Activated naive CD4-positive, alpha-beta T cell treated with anti-CD3 and anti-CD28 coated beads, Interleukin-2, amount 10 ng/mL, durations not matched to agents 7 days and 5 days (primary cell): ENCODE measurements around the gene KASH5.
A peak's percentile ranks its signal among the peaks of the same experiment; 100 is the strongest.

Experiments
- CTCF ChIA-PET: fragments of 350-600 bp; sonication (Branson Sonifier 250); formaldehyde crosslinking; loops from one replicate; lab custom pipeline; 2021; ENCODE audit warnings: antibody characterized with exemption; lab: Charles Lee
- DNase-seq: peaks from one replicate; pipeline ENCODE4 v3.0.0-alpha.2; 2020
- H3K27ac Mint-ChIP-seq: one replicate; pipeline ENCODE4 v1.8.0; 2021; ENCODE audit warnings: mild to moderate bottlenecking, moderate library complexity, mixed read lengths
- H3K27me3 Mint-ChIP-seq: one replicate; pipeline ENCODE4 v1.8.0; 2021; ENCODE audit warnings: mild to moderate bottlenecking, mixed read lengths
- H3K36me3 Mint-ChIP-seq: one replicate; pipeline ENCODE4 v1.8.0; 2021; ENCODE audit warnings: mixed read lengths
- H3K4me1 Mint-ChIP-seq: one replicate; pipeline ENCODE4 v1.8.0; 2021; ENCODE audit warnings: mixed read lengths
- H3K4me3 Mint-ChIP-seq: one replicate; pipeline ENCODE4 v1.8.0; 2021; ENCODE audit warnings: mild to moderate bottlenecking, moderate library complexity, mixed read lengths
- H3K9me3 Mint-ChIP-seq: one replicate; pipeline ENCODE4 v1.8.0; 2021; ENCODE audit warnings: mixed read lengths

KASH5 gene

DNA sequence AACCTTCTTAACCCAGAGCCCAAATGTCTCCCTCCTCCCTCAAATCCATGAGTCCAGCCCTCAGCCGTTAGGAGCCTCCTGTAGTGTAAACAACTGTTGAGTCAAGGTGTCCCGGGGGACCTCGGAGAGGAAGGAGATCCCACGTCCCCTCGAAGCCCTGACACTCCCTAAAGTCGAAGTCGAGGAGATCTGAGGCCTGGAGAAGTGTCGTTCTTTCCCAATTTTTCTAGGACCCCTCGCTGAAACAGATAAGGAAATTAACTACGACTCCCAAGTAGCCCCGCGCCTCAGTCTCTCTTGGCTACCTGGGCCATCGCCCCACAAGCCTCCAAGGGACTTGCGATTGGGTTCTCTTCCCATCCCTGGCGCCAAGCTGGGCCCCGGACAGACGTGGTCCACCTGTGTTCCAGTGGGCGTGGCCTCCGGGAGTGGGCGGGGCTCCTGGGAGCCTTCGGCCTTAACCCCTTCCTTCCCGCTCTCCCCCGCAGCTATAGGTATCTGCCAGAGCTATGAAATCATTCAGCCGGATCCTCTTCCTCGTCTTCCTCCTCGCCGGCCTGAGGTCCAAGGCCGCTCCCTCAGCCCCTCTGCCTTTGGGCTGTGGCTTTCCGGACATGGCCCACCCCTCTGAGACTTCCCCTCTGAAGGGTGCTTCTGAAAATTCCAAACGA, 38.0 kb downstream of the KASH5 start:
- peaks cover 80% of the 10 kb centered on the region for H3K4me1 Mint-ChIP-seq
- peak; percentile 50 for DNase-seq
- H3K27me3 Mint-ChIP-seq: peaks cover 100% of the 10 kb centered on the region
- no peaks in the 10 kb centered on the region for H3K9me3 Mint-ChIP-seq
- H3K36me3 Mint-ChIP-seq: no peaks in the 10 kb centered on the region
- no peak overlapping the region for H3K4me3 Mint-ChIP-seq
- no peak overlapping the region for H3K27ac Mint-ChIP-seq
- CTCF ChIA-PET: interaction anchor here (1.0 to 2.4 kb wide), 4 partner anchors 9 to 34 kb away, joined by 3 to 9 read pairs (median 4); no protein-coding TSS in a partner anchor

DNA sequence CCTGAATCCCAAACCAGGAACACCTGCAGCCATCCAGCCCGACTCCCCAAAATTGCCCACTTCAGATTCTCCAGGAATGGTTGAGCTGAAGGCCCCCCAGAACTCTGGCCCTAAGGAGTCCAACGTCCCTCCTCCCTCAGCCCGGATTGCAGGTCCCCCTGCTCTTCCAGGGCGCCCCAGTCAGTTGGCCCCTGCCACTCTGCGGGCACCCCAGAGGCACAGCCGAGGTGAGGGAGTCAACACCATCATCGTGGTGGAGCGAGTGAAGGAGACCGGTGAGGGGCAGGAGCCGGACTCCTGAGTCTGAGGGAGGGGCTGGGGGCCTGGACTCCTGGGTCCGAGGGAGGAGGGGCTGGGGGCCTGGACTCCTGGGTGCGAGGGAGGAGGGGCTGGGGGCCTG, 39.3 kb downstream of the KASH5 start:
- H3K27ac Mint-ChIP-seq: no peak overlapping the region
- peak overlapping the region; percentile 14 for H3K4me3 Mint-ChIP-seq
- peaks cover 100% of the 10 kb centered on the region for H3K27me3 Mint-ChIP-seq
- peaks cover 2% of the 10 kb centered on the region for H3K36me3 Mint-ChIP-seq
- H3K9me3 Mint-ChIP-seq: no peaks in the 10 kb centered on the region
- CTCF ChIA-PET: interaction anchor here (0.9 to 2.4 kb wide), 2 partner anchors 15 to 35 kb away, joined by 4 to 9 read pairs; no protein-coding TSS in a partner anchor
- peaks cover 75% of the 10 kb centered on the region for H3K4me1 Mint-ChIP-seq
- DNase-seq: no peak

DNA sequence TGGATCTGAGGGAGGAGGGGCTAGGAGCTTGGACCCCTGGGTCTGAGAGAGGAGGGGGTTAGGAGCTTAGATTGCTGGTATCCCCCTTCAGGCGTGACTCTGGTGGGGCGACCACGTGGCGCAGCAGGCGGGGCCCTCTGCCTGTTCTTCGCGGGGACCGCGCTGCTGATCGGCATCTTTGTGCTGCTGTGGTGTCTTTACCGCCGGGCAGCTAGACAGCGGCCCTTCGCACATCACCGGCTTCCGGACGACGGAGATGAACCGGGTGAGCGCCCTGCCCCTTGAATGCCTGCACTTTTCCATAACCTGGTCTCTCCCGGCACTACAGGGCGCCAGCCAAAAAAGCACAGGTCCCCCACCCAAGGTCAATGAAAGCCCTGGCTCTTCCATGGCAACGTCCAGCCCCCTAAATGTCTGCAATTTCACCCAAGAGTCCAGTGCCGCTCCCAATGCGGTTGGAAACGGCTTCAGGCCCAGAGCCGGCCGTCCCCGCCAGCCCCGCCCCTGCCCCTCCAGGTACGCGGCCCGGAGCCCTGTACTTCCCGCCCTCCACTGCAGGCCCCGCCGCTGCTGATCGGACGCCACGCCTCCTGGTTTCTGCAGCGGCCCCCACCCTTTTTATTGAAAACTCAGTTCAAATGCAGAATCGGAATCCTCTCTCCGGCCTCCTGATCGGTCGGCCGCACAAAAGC, 40.0 kb downstream of the KASH5 start:
- H3K36me3 Mint-ChIP-seq: peaks cover 2% of the 10 kb centered on the region
- H3K4me1 Mint-ChIP-seq: peaks cover 73% of the 10 kb centered on the region
- no peaks in the 10 kb centered on the region for H3K9me3 Mint-ChIP-seq
- CTCF ChIA-PET: interaction anchor here (2.4 kb wide), 1 partner anchor 36 kb away, joined by 9 read pairs; no protein-coding TSS in a partner anchor
- DNase-seq: peak; percentile 61
- no peak overlapping the region for H3K27ac Mint-ChIP-seq
- peaks cover 100% of the 10 kb centered on the region for H3K27me3 Mint-ChIP-seq
- H3K4me3 Mint-ChIP-seq: no peak overlapping the region

DNA sequence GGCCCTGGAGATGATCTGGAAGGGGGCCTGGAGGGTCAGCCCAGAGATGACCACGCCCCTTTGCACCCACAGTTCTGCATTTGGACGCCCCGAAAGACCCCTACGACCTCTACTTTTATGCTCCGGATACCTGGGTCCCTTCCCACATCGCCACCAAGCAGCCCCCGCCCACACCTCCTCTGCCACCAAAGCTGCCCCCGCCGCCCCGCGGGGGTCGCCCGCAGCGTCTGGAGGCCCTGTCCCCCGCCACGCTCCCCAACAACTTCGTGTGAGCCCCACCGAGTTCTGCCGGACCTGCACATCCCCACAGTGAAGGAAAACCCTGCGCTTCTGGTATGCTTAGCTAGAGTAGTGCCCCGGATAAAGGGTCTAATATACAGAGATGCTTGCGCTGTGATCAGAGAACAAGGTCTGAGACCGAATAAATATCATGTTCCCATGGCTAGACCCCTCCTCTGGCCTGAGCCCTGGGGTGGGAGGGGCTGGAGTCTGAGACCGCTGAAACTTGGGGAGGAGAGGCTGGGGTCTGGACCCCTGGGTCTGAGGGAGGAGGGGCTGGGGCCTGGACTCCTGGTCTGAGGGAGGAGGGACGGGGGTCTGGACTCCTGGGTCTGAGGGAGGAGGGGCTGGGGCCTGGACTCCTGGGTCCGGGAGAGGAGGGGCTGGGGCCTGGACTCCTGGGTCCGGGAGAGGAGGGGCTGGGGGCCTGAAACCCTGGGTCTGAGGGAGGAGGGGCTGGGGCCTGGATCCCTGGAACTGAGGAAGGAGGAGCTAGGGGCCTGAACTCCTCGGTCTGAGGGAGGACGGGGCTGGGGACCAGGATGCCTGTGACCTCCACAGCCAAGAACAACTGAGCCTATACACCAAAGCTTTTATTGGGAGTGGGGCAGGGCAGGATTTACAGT, 40.8 kb downstream of the KASH5 start:
- DNase-seq: no peak
- Mint-ChIP-seq H3K9me3 (no peaks in the 10 kb centered on the region), H3K4me1 (peaks cover 71% of the 10 kb centered on the region), H3K27ac (no peak overlapping the region), H3K36me3 (peaks cover 2% of the 10 kb centered on the region), H3K4me3 (no peak overlapping the region), H3K27me3 (peaks cover 100% of the 10 kb centered on the region)
- CTCF ChIA-PET: interaction anchor here (1.2 to 2.4 kb wide), 5 partner anchors 10 to 37 kb away, joined by 3 to 10 read pairs (median 4); no protein-coding TSS in a partner anchor

DNA sequence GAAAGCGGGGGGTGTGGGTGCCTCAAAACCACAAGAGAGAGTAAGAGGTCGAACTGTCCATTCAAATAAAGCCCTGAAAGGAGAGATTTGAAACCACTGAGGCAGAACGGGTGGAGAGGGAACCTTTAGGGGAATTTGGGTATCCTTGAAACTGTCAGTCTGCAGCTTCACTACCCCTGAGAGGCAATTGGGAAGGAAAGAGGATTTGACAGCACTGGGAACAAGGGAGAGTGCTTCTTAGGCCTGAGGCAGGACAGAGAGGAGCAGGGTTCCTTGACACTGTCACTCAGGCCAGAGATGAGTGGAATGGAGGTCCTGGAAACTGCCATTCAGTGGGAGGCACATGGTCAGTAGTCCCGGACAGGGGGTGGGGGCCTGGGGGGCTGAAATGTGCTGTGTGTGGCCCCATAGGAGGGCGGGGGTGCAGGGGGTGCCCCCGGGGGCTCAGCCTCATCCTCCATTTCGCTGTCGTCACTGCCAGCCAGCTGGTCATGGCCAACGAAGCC, 42.2 kb downstream of the KASH5 start:
- Mint-ChIP-seq H3K4me1 (peaks cover 56% of the 10 kb centered on the region), H3K9me3 (no peaks in the 10 kb centered on the region), H3K4me3 (no peak overlapping the region), H3K27ac (no peak overlapping the region), H3K27me3 (peaks cover 100% of the 10 kb centered on the region), H3K36me3 (peaks cover 2% of the 10 kb centered on the region)
- CTCF ChIA-PET: interaction anchor here (0.8 to 1.8 kb wide), 5 partner anchors 12 to 38 kb away, joined by 3 to 10 read pairs (median 3); no protein-coding TSS in a partner anchor
- no peak for DNase-seq

DNA sequence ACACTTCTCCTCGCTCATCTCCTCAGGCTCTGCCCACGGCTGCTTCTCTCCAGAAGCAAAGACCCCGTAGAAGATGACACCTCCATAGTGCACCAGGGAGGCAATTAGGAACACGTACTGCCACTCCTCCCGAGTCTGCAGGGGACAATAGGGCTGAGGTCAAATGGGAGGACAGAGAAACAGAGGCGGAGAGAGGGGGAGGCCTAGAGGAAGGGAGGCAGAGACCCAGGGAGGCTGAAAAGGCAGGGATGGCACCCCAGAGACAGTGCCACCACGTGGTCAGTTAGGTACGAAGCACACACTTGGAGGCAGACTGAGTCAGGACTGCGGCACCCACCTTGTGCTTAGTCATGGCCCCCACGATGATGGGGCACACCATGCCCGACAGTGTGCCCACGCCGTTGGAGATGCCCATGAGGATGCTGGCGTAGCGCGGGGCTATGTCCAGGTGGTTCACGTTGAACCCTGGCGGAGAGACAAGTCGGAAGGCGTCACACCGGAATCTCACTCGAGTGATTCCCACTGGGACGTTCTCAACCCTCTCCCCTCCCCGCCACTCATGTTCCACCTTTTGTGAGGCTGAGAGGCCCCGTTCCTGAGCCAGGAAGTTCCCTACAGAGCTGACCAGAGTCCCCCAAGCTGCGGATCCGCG, 42.8 kb downstream of the KASH5 start:
- H3K27me3 Mint-ChIP-seq: peaks cover 100% of the 10 kb centered on the region
- H3K9me3 Mint-ChIP-seq: no peaks in the 10 kb centered on the region
- H3K4me3 Mint-ChIP-seq: no peak overlapping the region
- H3K27ac Mint-ChIP-seq: peak overlapping the region; percentile 25
- CTCF ChIA-PET: interaction anchor here (1.1 to 1.8 kb wide), 5 partner anchors 9 to 39 kb away, joined by 3 to 10 read pairs (median 3); no protein-coding TSS in a partner anchor
- peaks cover 2% of the 10 kb centered on the region for H3K36me3 Mint-ChIP-seq
- peaks cover 54% of the 10 kb centered on the region for H3K4me1 Mint-ChIP-seq
- peak; percentile 57 for DNase-seq

DNA sequence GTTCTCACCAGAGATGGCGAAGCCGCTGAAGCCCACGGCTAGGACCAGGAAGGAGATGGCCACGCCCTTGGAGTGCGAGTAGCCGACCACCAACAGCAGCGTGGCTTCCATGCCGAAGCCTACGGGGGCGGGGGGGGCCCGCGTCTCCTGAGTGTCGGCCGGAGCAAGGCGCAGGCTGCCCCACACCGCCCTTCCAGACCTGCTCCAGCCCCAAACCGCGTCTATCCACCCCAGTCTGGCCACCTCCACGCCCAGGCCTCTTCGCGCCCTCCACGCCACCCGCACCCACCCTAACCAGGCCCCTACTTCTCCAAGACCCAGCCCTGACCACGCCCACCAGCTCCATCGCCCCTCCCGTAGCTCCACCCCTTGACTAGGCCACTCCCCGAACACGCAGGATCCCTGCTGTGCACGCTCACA, 43.3 kb downstream of the KASH5 start:
- Mint-ChIP-seq H3K36me3 (peaks cover 2% of the 10 kb centered on the region), H3K27me3 (peaks cover 100% of the 10 kb centered on the region), H3K4me3 (no peak overlapping the region), H3K4me1 (peaks cover 54% of the 10 kb centered on the region), H3K27ac (no peak overlapping the region), H3K9me3 (no peaks in the 10 kb centered on the region)
- CTCF ChIA-PET: interaction anchor here (0.6 to 1.7 kb wide), 3 partner anchors 9 to 1117 kb away, joined by 3 to 4 read pairs (median 3); no protein-coding TSS in a partner anchor
- peak; percentile 54 for DNase-seq

DNA sequence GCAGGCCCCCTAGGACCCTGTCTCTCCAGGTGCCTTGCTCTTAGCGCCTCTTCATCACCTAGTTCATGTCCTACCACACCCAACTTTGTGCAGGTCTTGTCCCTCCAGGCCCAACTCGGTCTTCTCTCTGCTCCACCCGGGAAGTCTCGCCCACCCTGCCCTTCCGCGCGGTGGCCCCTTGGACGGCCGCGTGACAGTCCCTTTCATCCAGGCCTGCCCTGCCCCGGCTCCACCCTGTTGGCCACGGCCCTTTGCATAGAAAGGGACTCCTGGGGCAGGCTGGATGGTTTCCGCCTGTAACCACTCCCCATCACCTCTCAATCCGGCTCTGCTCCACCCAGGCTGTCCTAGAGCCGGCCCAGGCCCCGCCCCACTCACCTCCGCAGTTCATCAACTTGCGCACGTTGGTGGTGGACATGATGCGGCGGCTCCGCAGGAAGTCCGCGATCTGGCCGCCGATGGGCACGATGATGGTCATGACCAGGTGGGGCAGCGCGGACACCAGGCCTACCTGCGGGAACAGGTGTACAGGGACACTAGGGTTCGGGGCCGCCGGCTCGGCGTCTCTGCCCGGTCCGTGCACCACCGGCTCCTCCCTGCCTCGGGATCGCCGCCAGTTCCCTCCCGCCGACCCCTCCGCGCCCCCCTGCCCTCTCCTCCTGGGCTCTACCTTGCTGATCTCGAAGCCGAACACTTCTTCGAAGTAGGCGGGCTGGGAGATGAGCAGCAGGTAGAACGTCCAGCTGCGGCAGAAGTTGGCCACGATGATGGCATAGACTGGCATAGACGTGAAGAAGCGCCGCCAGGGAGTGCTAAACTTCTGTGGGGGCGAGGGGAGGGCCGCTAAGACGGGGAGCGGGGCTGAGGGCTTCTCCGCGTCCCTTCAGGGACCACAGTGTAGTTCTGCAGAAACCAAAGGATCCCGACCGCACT, 44.4 kb downstream of the KASH5 start:
- Mint-ChIP-seq H3K27me3 (peaks cover 100% of the 10 kb centered on the region), H3K27ac (no peak overlapping the region), H3K4me1 (peaks cover 47% of the 10 kb centered on the region), H3K9me3 (no peaks in the 10 kb centered on the region), H3K4me3 (peak overlapping the region; percentile 12), H3K36me3 (peaks cover 2% of the 10 kb centered on the region)
- CTCF ChIA-PET: interaction anchor here (0.6 to 1.7 kb wide), 4 partner anchors 10 to 1118 kb away, joined by 3 to 4 read pairs (median 4); no protein-coding TSS in a partner anchor
- DNase-seq: peak; percentile 71

DNA sequence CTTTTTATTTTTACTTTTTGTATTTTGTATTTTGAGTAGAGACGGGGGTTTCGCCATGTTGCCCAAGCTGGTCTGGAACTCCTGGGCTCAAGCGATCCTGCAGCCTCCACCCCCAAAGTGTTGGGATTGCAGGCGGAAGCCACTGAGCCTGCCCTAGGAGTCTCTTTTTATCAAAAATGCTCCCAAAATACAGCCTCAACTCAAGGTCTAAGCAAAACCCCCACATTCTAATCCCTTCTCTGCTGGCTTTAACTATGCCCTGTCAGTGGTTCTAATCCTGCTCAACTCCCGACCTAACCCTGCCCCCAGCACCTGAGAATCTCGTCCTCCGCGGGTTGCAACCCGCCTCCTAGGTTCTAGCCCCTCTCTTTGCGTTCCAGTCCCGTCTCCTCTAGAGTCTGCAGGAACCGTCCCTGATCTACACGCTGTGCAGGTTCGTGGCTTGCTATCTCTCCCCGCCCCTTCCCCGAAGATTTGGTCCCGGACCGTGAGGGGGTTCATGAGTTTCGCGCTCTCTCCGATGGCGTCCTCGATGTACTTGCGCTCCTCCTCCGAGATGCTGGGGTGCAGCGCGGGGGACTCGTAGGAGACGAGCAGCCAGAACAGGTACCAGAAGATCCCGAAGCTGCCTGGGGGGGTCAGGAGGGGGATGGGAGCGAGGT, 45.3 kb downstream of the KASH5 start:
- no peak for DNase-seq
- Mint-ChIP-seq H3K4me1 (peaks cover 40% of the 10 kb centered on the region), H3K36me3 (peaks cover 2% of the 10 kb centered on the region), H3K27me3 (peaks cover 100% of the 10 kb centered on the region), H3K27ac (peak overlapping the region; percentile 75), H3K9me3 (no peaks in the 10 kb centered on the region), H3K4me3 (no peak overlapping the region)
- CTCF ChIA-PET: no interaction called here

DNA sequence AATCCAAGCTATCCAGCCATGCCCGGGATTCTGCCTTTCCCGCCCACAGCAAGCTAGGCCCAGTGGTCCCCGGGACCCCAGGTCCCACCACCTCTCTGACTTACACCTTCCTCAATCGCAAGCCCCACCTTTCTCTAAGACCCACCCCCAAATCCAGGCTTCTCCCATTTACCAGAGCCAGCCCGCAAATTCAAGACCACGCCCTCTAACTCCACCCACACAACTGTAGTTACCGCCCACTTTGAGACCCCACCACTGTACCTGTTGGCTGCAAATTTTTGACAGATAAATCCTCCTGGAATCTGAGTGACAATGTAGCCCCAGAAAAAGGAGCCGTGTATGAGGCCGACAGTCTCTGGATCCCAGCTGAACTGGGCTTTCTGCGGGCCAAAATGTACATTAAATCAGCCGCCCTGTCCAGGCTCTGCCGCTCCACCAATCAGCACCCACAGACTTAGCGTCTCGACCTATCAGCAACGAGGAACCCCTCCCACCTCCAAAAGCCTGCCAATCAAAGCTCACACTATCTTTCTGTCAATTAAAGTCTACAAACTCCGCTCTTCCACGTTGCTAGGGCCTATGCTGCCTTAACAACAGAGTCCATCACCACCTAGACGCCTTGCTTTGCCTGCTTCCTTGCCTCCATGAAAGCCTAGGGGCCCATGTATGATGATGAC, 47.0 kb downstream of the KASH5 start:
- H3K36me3 Mint-ChIP-seq: peaks cover 2% of the 10 kb centered on the region
- H3K27me3 Mint-ChIP-seq: peaks cover 100% of the 10 kb centered on the region
- H3K9me3 Mint-ChIP-seq: no peaks in the 10 kb centered on the region
- no peak for DNase-seq
- no peak overlapping the region for H3K4me3 Mint-ChIP-seq
- CTCF ChIA-PET: interaction anchor here (0.9 to 1.2 kb wide), 2 partner anchors 10 to 15 kb away, joined by 3 to 4 read pairs; partner anchors contain the start of gene GFY
- peaks cover 31% of the 10 kb centered on the region for H3K4me1 Mint-ChIP-seq
- no peak overlapping the region for H3K27ac Mint-ChIP-seq

DNA sequence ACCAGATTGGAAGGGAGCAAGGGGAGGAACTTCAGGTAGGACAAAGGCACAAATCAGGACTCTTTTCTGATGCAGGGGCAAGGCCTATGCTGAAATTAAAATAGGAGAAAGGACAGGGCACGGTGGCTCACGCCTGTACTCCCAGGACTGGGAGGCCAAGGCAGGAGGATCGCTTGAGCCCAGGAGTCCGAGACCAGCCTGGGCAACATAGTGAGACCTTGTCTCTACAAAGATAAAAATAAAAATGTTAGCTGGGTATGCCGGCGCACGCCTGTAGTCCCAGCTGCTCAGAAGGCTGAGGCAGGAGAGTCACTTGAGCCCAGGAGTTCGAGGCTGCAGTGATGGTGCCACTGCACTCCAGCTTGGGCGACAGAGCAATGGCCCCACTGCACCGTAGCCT, 47.6 kb downstream of the KASH5 start:
- CTCF ChIA-PET: interaction anchor here (0.9 to 1.2 kb wide), 5 partner anchors 10 to 239 kb away, joined by 3 to 4 read pairs (median 3); partner anchors contain the start of gene GFY
- no peak for DNase-seq
- no peak overlapping the region for H3K4me3 Mint-ChIP-seq
- peaks cover 100% of the 10 kb centered on the region for H3K27me3 Mint-ChIP-seq
- peaks cover 2% of the 10 kb centered on the region for H3K36me3 Mint-ChIP-seq
- H3K27ac Mint-ChIP-seq: no peak overlapping the region
- no peaks in the 10 kb centered on the region for H3K9me3 Mint-ChIP-seq
- H3K4me1 Mint-ChIP-seq: peaks cover 32% of the 10 kb centered on the region
